DOHH2 (cell line): Measurements from ENCODE around the gene DNMT3A.

Experiments
- EZH2phosphoT487 ChIP-seq: fragments of 200-600 bp; sonication (generic); IDR thresholded peaks from 2 replicates; pipeline ENCODE4 v1.6.1; 2017; ENCODE audit warnings: borderline replicate concordance, mild to moderate bottlenecking, antibody characterized with exemption, low read length, moderate library complexity, mixed read lengths
- TF ChIP-seq, protein P1 (sequence below): fragments of 200-600 bp; sonication (generic); IDR thresholded peaks from one replicate; pipeline ENCODE4 v1.5.1; 2014; ENCODE audit warnings: antibody characterized with exemption, mild to moderate bottlenecking, low read depth, low read length; ENCODE audit not compliant: poor library complexity, severe bottlenecking

DNA sequence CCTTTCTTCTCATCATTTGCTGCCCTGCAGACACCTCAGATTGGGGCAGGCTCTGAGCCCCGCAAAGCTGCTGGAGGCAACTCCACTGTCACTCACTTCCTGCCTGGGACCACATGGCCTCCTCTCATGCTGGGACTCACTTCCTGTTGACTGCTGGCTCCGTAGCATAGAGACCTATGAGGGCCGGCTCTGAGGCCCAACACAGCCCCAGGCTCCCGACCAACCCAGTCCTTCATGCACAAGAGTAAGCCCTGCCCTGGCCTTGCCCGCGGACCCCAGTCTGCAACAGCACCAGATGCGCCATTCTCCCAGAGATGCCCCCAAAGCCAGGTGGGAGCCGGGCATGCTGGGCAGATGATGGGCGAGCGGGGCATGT lies 55.7 kb downstream of the DNMT3A start:
- TF ChIP-seq, protein P1, sequence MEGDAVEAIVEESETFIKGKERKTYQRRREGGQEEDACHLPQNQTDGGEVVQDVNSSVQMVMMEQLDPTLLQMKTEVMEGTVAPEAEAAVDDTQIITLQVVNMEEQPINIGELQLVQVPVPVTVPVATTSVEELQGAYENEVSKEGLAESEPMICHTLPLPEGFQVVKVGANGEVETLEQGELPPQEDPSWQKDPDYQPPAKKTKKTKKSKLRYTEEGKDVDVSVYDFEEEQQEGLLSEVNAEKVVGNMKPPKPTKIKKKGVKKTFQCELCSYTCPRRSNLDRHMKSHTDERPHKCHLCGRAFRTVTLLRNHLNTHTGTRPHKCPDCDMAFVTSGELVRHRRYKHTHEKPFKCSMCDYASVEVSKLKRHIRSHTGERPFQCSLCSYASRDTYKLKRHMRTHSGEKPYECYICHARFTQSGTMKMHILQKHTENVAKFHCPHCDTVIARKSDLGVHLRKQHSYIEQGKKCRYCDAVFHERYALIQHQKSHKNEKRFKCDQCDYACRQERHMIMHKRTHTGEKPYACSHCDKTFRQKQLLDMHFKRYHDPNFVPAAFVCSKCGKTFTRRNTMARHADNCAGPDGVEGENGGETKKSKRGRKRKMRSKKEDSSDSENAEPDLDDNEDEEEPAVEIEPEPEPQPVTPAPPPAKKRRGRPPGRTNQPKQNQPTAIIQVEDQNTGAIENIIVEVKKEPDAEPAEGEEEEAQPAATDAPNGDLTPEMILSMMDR: no peak
- no peak for TF ChIP-seq EZH2phosphoT487
